MM.1S (cell line): ENCODE results near the gene OR2AE1.

Source experiments
- DNase-seq: peaks from one replicate; pipeline ENCODE4 v3.0.0-alpha.2; 2015
- H2AFZ ChIP-seq: fragments of 300-600 bp; sonication (generic); 2 replicates; pipeline ENCODE4 v1.6.0; 2016; ENCODE audit warnings: antibody characterized with exemption, low read length
- H3F3A ChIP-seq: fragments of 300-600 bp; sonication (generic); 2 replicates; pipeline ENCODE4 v1.6.1; 2016; ENCODE audit warnings: mild to moderate bottlenecking, antibody characterized with exemption, low read length, moderate library complexity, mixed read lengths; ENCODE audit not compliant: insufficient read depth
- H3K27ac ChIP-seq: fragments of 300-600 bp; sonication (generic); 2 replicates; pipeline ENCODE4 v1.5.1; 2016; ENCODE audit warnings: mild to moderate bottlenecking, low read length
- H3K27me3 ChIP-seq: fragments of 300-600 bp; sonication (generic); replicated peaks from 2 replicates; pipeline ENCODE4 v1.6.0; 2016; ENCODE audit warnings: low read length; ENCODE audit not compliant: insufficient read depth
- H3K36me3 ChIP-seq: fragments of 300-600 bp; sonication (generic); replicated peaks from 2 replicates; pipeline ENCODE4 v1.6.1; 2016; ENCODE audit warnings: mild to moderate bottlenecking, low read length, mixed read lengths; ENCODE audit not compliant: insufficient read depth
- H3K4me1 ChIP-seq: fragments of 300-600 bp; sonication (generic); 2 replicates; pipeline ENCODE4 v1.6.1; 2016; ENCODE audit warnings: low read length, mixed read lengths
- H3K4me2 ChIP-seq: fragments of 300-600 bp; sonication (generic); 2 replicates; pipeline ENCODE4 v1.6.0; 2016; ENCODE audit warnings: low read depth, low read length
- H3K4me3 ChIP-seq: fragments of 300-600 bp; sonication (generic); 2 replicates; pipeline ENCODE4 v1.5.1; 2016; ENCODE audit warnings: low read length, mixed read lengths
- H3K79me2 ChIP-seq: fragments of 300-600 bp; sonication (generic); 2 replicates; pipeline ENCODE4 v1.6.1; 2016; ENCODE audit warnings: mixed run types, low read length, mixed read lengths
- H3K9ac ChIP-seq: fragments of 300-600 bp; sonication (generic); 2 replicates; pipeline ENCODE4 v1.6.1; 2016; ENCODE audit warnings: low read length, mixed read lengths
- H3K9me2 ChIP-seq: fragments of 300-600 bp; sonication (generic); replicated peaks from 2 replicates; pipeline ENCODE4 v1.6.1; 2016; ENCODE audit warnings: mild to moderate bottlenecking, low read length, mixed read lengths; ENCODE audit not compliant: insufficient read depth
- H3K9me3 ChIP-seq: fragments of 300-600 bp; sonication (generic); replicated peaks from 2 replicates; pipeline ENCODE4 v1.6.1; 2016; ENCODE audit warnings: mild to moderate bottlenecking, low read length, mixed read lengths; ENCODE audit not compliant: insufficient read depth
- H4K20me1 ChIP-seq: fragments of 300-600 bp; sonication (generic); 2 replicates; pipeline ENCODE4 v1.6.1; 2016; ENCODE audit warnings: mild to moderate bottlenecking, low read length, moderate library complexity, mixed read lengths; ENCODE audit not compliant: insufficient read depth
- CTCF ChIP-seq: fragments of 300-600 bp; sonication (generic); IDR thresholded peaks from 2 replicates; pipeline ENCODE4 v1.5.1; 2016; ENCODE audit warnings: antibody characterized with exemption, low read length, mixed read lengths
- EZH2 ChIP-seq: fragments of 300-600 bp; sonication (generic); optimal IDR thresholded peaks from 2 replicates; pipeline ENCODE3; 2017; ENCODE audit warnings: low read depth, mild to moderate bottlenecking, antibody characterized with exemption, low read length, mixed read lengths
- EZH2phosphoT487 ChIP-seq: fragments of 300-600 bp; sonication (generic); IDR thresholded peaks from 2 replicates; pipeline ENCODE4 v1.6.1; 2018; ENCODE audit warnings: antibody characterized with exemption, low read length

The OR2AE1 gene

GRCh38 chr7:99860281-99861127 is 16.3 kb downstream of the OR2AE1 start:
- Histone ChIP-seq H3K9me2 (no peaks in the 10 kb centered on the region), H3K9ac (no peak overlapping the region), H3K9me3 (no peaks in the 10 kb centered on the region), H3K27ac (no peak overlapping the region), H3K27me3 (no peaks in the 10 kb centered on the region), H3K4me3 (no peak overlapping the region), H3K79me2 (no peaks in the 10 kb centered on the region), H3F3A (no peaks in the 10 kb centered on the region), H3K36me3 (no peaks in the 10 kb centered on the region), H3K4me1 (no peaks in the 10 kb centered on the region), H4K20me1 (no peaks in the 10 kb centered on the region), H3K4me2 (no peak overlapping the region), H2AFZ (no peak overlapping the region)
- TF ChIP-seq EZH2 = no peak
- no peak for TF ChIP-seq CTCF
- TF ChIP-seq EZH2phosphoT487 = no peak
- no peak for DNase-seq

GRCh38 chr7:99855236-99855635 is 21.6 kb downstream of the OR2AE1 start:
- Histone ChIP-seq H3K9ac (no peak overlapping the region), H3K9me2 (no peaks in the 10 kb centered on the region), H3K27ac (no peak overlapping the region), H4K20me1 (no peaks in the 10 kb centered on the region), H3K27me3 (no peaks in the 10 kb centered on the region), H3K4me1 (no peaks in the 10 kb centered on the region), H3K79me2 (no peaks in the 10 kb centered on the region), H2AFZ (no peak overlapping the region), H3K4me2 (no peak overlapping the region), H3K36me3 (no peaks in the 10 kb centered on the region), H3F3A (no peaks in the 10 kb centered on the region), H3K4me3 (no peak overlapping the region), H3K9me3 (no peaks in the 10 kb centered on the region)
- TF ChIP-seq CTCF (no peak), EZH2 (no peak), EZH2phosphoT487 (no peak)
- DNase-seq = no peak

GRCh38 chr7:99848420-99849216 is 28.2 kb downstream of the OR2AE1 start:
- no peaks in the 10 kb centered on the region for H4K20me1 ChIP-seq
- no peaks in the 10 kb centered on the region for H3K9me2 ChIP-seq
- no peaks in the 10 kb centered on the region for H3K79me2 ChIP-seq
- H3K27ac ChIP-seq = no peak overlapping the region
- no peak overlapping the region for H3K4me2 ChIP-seq
- no peak overlapping the region for H2AFZ ChIP-seq
- TF ChIP-seq EZH2 (no peak), CTCF (no peak), EZH2phosphoT487 (no peak)
- H3F3A ChIP-seq = no peaks in the 10 kb centered on the region
- H3K9me3 ChIP-seq = no peaks in the 10 kb centered on the region
- no peak overlapping the region for H3K4me3 ChIP-seq
- no peak overlapping the region for H3K9ac ChIP-seq
- no peaks in the 10 kb centered on the region for H3K4me1 ChIP-seq
- no peaks in the 10 kb centered on the region for H3K27me3 ChIP-seq
- DNase-seq = no peak
- no peaks in the 10 kb centered on the region for H3K36me3 ChIP-seq
